ENCODE measurements around the gene APOA1. TPM values are rescaled to one million over a fixed set of nuclear protein-coding genes. Genes with fewer than 3 reads are reported as not detected.

APOA1 gene
- total RNA-seq, 4 donors from 2014 or later = 0.50 to 1.4 TPM; not detected in 2

DNA sequence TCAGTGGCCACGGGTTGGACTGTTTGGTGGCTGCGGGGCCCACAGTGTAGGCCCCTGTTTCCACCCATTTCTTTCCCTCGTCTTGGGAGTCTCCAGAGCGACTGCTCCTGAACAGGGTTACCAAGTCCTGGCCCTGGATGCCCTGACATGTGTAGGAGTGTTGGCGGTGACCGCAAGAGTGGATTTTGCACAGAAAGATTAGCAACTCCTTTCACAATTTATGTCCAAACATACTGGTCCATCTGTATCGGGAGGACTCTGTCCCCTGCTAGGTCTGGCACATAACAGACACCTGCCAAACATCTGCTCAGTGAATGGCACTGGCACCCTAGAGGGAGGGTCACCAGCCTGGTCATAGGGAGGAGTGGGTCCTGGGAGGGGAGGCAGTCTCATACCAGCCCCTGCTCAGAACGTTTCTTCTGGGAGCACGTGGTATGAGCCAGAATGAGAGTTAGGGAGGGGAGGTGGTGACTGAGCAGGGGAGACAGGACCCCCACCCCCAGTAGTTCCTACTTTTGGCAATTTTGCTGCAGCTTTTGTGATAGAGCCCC is 3.4 kb upstream of the APOA1 start:
- Histone ChIP-seq H3K9me3 (no peaks in the 10 kb centered on the region), H3K27ac (replicated peaks in 1 of 4) (no peak overlapping the region), H3K36me3 (peaks cover 23 to 31% (median 26%) of the 10 kb centered on the region in 4 donors), H3K27me3 (no peaks in the 10 kb centered on the region), H3K4me1 (peaks cover 15 to 33% (median 20%) of the 10 kb centered on the region in 4 donors), H3K4me3 (no peak overlapping the region)
- TF ChIP-seq POLR2AphosphoS5 (IDR thresholded peaks at IDR 0.05) (no peak), POLR2A (IDR thresholded peaks at IDR 0.05; ENCODE audit: low read depth) (no peak), EP300 (IDR thresholded peaks at IDR 0.05) (no peak)
- TF ChIP-seq, protein P1, sequence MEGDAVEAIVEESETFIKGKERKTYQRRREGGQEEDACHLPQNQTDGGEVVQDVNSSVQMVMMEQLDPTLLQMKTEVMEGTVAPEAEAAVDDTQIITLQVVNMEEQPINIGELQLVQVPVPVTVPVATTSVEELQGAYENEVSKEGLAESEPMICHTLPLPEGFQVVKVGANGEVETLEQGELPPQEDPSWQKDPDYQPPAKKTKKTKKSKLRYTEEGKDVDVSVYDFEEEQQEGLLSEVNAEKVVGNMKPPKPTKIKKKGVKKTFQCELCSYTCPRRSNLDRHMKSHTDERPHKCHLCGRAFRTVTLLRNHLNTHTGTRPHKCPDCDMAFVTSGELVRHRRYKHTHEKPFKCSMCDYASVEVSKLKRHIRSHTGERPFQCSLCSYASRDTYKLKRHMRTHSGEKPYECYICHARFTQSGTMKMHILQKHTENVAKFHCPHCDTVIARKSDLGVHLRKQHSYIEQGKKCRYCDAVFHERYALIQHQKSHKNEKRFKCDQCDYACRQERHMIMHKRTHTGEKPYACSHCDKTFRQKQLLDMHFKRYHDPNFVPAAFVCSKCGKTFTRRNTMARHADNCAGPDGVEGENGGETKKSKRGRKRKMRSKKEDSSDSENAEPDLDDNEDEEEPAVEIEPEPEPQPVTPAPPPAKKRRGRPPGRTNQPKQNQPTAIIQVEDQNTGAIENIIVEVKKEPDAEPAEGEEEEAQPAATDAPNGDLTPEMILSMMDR (IDR thresholded peaks at IDR 0.05) = no peak
- intact Hi-C loops (cut with DNase I) = no loop called here
- 78% methylated on average over 9 of the region's 9 CpGs for WGBS
- DNase-seq (ENCODE audit: extremely low spot score) = no peak

DNA sequence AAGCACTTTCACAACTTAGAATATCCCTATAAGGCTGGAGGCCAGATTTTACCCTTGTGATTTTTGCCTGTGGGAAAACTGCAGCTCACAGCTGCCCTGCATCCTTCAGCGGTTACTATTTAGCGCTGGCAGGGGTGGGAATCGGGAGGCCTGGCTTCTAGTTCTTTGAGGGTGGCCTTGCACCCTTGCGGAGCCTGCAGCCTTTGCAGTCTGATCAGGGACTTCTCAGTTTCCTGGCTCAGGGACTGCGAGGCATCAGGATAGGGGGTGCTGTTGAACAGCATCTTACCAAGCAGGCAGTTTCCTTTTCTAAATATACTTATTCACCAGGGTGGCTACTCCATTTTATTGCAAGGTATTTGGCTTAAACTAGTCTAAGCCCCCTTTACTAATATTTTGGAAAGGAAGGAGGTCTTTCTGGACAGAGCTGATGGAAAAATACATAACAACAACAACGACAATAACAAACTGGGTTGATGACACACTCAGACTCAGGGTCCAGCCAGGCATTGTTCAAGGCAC is 2.9 kb upstream of the APOA1 start:
- Histone ChIP-seq H3K4me1 (peaks cover 20 to 39% (median 25%) of the 10 kb centered on the region in 4 donors), H3K27me3 (no peaks in the 10 kb centered on the region), H3K4me3 (no peak overlapping the region), H3K9me3 (no peaks in the 10 kb centered on the region), H3K27ac (replicated peaks in 1 of 4) (no peak overlapping the region), H3K36me3 (peaks cover 18 to 26% (median 21%) of the 10 kb centered on the region in 4 donors)
- 37% methylated on average over 5 of the region's 6 CpGs for WGBS
- TF ChIP-seq POLR2AphosphoS5 (IDR thresholded peaks at IDR 0.05) = no peak
- TF ChIP-seq POLR2A (IDR thresholded peaks at IDR 0.05; ENCODE audit: low read depth) = no peak
- no peak for TF ChIP-seq EP300 (IDR thresholded peaks at IDR 0.05)
- TF ChIP-seq, protein P1 (IDR thresholded peaks at IDR 0.05) = no peak
- intact Hi-C loops (cut with DNase I) = no loop called here
- DNase-seq (ENCODE audit: extremely low spot score) = no peak

DNA sequence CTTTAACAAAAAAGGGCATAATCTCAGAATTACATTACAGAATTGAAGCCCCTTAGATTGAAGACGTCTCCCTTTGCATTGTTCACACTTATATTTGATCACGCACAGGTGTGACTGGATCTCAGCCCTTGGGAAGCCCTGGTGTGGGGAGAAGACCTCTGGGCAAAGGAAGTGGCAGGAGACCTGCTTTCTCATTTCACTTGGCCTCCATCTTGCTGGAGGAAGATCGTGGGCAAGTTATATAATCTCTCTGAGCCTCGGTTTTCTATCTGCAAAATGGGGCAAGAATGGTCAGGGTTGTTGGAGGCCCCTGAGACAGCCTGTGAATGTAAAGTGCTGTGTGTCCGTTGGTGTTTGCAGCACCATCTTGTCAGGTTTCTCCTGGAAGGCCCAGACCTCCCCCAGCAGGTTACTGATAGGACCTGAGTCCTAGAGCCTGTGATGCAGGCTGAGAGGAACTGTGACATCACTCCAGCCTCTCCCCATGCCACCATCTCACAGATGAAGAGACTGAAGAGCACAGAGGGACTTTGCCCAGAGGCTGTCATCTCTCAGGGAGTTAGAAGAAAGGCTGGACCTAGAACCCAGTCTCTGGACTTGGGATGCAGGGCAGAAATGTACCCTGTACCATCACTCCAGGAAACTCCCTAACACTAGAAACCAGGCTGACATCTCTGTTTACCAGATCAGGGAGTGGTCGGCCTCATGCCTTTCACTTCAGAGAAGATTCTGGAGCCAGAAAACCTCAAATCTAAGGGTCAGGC is 1.1 kb upstream of the APOA1 start:
- TF ChIP-seq POLR2AphosphoS5 (IDR thresholded peaks at IDR 0.05) (no peak), POLR2A (IDR thresholded peaks at IDR 0.05; ENCODE audit: low read depth) (no peak), EP300 (IDR thresholded peaks at IDR 0.05) (no peak)
- TF ChIP-seq, protein P1 (IDR thresholded peaks at IDR 0.05) = no peak
- DNase-seq (ENCODE audit: extremely low spot score) = no peak
- Histone ChIP-seq H3K9me3 (no peaks in the 10 kb centered on the region), H3K36me3 (peaks cover 5 to 9% (median 7%) of the 10 kb centered on the region in 4 donors), H3K27ac (replicated peaks in 1 of 4) (no peak overlapping the region), H3K4me3 (no peak overlapping the region), H3K4me1 (peaks cover 27 to 46% (median 32%) of the 10 kb centered on the region in 4 donors), H3K27me3 (no peaks in the 10 kb centered on the region)
- intact Hi-C loops (cut with DNase I) = no loop called here
- WGBS = 94% methylated on average over 6 of the region's 6 CpGs

DNA sequence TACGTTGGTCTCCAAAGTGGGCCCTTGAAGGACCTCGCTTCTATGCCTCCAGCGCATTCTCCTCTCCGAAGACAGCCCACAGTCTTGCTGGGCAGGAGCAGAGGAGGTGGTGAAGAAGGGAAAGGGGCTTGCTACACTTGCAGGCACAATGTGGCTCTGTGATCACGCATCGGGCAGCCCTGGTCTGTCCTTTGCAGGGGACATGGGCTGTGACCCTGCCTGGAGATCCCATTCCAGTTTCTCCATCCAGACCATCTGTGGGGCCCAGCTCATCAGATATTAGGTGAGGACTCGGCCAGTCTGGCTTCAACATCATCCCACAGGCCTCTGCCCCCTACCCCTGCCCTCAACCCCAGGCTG is 810 bp downstream of the APOA1 start:
- no peak for TF ChIP-seq EP300 (IDR thresholded peaks at IDR 0.05)
- TF ChIP-seq POLR2AphosphoS5 (IDR thresholded peaks at IDR 0.05) = no peak
- Histone ChIP-seq H3K36me3 (no peaks in the 10 kb centered on the region), H3K9me3 (no peaks in the 10 kb centered on the region), H3K4me3 (no peak overlapping the region), H3K27me3 (no peaks in the 10 kb centered on the region), H3K4me1 (peaks cover 27 to 46% (median 32%) of the 10 kb centered on the region in 4 donors), H3K27ac (replicated peaks in 1 of 4) (peak overlapping the region; percentile 73 to 88 (median 86))
- DNase-seq (ENCODE audit: extremely low spot score) = no peak
- WGBS = 90% methylated on average over 7 of the region's 7 CpGs
- intact Hi-C loops (cut with DNase I) = no loop called here

All from esophagus muscularis mucosa (tissue), 4 donors.